Activated CD8-positive, alpha-beta memory T cell treated with anti-CD3 and anti-CD28 coated beads, Interleukin-2, amount 50 U/mL, for 4 hours (primary cell): ENCODE data around the gene KRT8.
A peak's percentile ranks its signal among the peaks of the same experiment; 100 is the strongest.
"Not testable (repeated sequence)": the region's sequence is repeated elsewhere in the genome, so short reads cannot be mapped to it uniquely, and the experiment has no call there.

Experiments
- DNase-seq: peaks from one replicate; pipeline ENCODE4 v3.0.0-alpha.2; 2020

Gene KRT8

DNA sequence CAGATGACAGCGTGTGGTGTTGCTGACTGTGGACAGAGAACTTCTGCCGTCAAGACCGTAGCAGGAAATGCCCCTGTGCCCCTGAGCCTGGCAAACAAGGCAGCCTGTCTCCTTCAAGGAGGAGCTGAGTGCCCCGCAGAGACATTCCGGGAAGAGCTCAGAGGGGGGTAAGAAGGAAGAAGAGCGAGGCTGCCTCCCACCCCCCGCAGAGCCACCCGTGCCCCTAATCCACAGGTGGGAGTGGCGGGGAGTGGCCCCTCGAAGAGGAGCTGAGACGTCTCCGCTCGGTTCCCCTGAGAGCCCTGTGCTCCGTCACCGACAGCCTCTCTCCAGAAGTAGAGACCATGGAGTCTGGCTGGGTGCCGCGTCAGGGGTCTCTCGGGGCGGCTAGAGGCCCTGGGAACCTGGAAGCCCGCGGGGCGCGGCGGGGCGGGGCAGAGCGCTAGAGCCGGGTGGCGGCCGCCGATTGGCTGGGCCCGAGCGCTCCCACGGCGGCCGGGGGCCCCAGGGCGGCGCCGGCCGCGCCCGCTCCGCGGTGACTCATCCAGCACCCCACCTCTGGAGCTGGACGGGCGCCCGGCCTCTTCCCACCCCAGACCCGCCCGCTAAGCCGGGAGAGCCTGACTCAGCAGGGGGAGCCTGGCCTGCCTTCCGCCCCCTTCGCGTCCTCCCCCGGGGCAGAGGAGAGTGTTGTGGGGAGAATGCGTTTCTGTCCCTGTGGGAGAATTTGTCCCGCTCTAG lies 30.9 kb downstream of the KRT8 start:
- DNase-seq = peak; percentile 51

DNA sequence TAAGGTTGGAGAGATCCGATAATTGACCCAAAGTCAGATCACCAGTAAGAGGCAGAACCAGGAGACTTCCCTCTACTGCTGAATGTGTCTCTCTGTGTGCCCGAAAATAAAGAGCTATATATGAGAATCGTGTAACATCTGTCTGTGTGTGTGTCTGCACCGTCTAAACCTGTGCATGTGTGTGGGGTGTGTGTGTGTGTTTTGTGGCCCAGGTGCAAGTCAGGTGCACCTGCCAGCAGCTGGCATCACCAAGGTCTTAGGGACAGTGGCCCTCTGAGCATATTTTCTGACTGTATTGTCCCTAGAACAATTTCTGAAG lies 31.4 kb downstream of the KRT8 start:
- no peak for DNase-seq

DNA sequence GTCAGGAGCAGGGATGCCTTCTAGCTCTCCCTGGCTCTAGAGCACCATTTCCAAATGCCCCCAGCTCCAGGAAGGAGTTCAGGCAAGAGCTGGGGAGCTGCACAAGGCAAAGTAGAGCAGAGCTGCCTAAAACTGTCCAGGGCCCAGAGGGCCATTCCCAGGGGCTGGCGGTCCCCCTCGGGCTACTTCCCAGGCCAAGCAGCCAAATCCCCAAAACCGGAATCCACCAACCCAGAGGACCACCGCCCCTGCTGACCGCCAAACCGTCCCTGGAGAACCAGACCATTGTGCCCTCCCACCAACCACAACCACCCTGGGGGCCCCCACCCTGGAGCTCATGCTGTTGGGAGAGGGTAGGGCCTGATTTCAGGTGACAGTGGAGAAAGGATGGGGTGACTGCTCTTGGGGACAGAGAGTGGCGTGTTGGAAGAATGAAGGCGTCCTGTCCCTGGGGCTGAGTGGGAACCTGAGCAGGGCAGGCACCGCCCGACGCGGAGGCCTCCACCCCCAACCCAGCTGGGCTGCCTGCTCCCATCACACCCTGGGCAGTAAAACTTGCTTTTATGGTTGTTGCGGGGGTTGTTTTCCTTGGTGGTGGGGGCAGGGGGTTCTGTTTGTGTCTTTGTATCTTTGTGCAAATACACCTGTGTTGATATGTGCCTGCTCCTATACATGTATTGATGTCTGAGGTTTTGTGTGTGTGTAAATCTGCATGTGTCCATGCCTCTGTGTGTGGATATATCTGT lies 32.1 kb downstream of the KRT8 start:
- no peak for DNase-seq

DNA sequence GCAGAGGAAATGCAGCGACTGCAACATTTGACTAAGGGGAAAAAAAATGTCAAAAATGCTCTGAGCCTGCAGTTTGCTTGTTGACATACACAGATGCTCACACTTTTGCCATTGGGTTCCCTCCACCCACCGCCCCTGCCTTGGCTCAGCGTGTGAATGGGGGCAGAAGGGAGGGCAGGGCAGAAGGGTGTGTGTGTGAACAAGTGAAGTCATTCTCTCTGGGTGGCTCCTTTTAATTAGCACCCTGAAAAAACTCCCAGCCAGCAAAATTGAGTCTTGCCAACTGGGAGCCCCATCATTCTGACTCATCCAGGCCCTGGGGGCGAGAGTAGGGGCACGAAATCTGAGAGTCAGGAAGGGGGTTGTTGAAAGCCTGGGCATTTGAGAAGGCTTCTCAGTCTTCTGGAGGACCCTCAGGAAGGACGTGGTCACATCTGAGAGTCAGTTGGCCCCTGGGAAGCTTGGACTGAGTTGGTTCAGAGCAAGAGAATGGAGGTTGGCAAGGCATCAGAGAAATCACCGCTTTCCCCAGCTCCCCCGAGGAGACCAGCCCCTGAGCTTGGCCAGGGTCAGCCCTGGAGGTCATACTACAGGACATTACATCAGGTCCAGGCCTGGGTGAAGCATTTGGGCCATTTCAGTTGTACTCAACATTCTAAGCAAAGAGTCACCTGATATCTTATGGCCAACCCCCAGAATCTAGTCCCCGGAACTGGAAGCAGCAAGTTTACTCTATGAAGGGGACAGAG lies 33.4 kb downstream of the KRT8 start:
- DNase-seq = no peak

DNA sequence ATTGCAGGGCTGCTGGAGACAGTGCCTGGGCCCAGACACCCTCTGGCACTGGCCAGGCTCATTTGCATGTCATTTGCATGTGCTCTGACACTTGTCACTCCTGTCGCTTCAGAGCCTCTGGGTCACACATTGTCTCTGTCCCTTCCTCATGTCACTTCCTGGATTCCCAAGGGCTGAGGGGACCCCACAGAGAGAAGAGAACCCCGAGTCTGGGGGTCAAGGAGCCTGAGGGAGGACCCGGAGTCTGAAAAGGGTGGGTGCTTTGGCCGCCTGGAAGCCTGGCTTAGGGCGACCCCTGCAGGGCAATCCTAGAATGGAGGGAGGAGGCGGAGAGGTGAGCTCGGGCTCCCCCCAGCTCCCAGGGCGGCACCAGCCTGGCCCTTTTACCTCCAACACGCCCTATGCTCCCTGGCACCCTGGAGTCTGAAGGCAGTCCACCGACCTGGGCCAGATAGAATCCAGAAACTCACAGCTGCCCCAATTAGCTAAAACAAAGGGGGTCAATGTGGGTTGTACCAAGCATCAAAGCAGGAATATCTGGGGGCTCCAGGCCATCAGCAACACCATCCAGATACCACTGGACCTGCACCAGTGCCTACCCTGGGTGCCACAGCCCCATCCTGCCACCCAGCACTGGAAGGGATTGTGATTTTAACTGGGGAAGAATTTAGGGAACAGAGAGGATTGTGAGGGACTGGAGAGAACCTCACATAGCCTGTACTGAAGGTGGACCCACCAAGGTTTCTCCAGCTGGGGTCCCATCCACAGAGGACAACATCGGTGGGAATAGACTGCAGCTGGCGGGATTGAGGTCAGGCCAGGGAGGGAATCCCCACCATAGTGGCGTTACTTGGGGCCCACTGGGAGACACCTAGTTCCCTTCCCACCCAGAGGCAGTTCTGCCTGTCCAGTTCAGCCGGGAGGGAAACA lies 34.2 kb downstream of the KRT8 start:
- DNase-seq = peak; percentile 85

DNA sequence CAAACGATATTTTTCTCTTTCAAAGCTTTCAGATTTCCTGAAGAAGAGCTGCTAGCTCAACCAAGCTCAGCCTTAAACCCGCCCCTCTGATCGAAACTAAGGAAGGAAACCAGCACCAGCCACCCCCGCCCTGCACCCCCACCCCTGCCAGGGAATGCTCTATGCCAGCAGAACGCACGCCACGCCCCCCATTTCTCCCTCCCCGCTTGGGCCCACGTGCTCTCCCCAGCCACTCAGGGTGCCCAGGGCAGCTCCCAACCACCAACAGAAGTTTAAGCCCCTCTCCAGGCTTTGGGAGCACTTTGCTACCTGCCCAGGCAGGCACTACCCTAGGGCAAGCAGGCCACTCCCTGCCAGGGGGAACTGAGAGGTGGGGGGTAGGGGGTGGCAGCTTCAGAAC lies 37.2 kb downstream of the KRT8 start:
- peak; percentile 59 for DNase-seq

DNA sequence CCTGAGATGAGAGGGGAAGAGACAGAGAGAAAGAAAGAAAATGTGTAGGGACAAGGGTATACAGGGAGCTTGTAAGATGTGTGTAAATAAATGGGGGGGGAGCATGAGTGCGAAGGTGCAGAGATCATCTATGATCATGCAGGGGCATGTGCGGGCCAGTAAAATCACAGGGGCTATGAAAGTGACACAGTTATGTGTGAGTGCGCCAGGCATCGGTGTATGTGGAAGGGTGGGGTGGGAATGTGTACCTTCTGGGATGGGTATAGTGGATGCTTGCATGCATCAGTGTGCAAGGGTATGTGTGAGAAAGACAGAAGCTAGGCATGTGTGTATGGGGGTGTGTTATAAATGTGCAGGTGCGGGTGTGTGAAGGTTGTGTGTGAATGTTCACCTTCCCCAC lies 37.7 kb downstream of the KRT8 start:
- DNase-seq = no peak

DNA sequence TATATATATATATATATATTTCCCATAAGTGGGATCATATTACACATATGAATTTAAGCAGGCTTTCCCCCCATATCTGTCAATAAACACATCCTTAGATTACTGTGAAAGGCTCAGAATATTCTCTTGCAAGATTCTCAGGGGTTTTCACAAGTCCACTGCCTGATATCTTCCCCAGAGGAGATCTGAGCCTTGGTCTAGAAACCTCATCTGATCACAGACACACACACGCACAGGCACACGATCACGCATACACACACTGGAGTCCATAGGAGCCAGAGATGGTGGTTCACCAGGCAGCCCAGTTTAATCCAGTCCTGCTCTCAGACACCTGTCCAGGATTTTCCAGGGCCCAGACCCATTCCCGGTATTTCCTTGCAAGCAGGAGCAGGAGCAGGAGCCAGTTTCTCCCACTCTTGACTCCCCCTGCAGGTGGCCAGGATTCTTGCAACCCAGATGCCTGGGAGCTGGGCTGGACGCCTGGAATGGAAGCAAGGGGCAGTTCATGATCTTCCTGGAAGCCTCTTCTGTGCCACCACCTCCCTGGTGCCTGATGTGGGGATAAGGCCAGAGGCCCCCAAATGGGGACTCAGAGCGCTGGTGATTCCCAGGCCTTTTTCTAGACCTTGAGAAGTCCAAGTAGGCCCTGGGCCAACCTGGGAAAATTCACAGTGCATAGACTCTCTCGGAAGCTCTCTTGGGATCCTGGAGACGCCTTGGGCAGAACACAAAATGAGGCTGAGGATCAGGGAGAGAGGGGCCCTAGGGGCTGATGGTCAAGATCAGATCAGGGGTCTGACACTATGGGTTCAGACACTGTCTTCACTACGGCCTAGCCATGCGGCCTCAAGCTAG lies 39.6 kb downstream of the KRT8 start:
- no peak for DNase-seq

DNA sequence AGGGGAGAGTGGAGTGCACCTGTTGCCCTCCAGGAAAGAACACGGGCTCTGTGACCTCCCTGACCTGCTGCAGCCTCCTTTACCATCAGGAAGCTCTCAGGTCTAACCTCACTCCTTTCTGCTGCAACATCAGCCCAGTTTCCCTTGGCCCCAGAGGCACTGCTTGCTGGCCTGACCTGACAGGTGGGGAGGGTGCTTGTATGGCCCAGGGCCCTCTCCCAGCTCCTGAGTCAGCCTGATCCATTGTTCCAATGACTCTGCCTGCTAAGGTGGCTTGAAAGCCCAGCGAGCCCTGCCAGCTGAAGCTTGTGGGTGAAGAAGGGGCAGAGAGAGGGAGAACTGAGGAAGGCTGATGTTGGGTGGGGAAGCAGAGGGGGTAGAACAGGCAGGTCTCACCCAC lies 42.9 kb downstream of the KRT8 start:
- DNase-seq = no peak

DNA sequence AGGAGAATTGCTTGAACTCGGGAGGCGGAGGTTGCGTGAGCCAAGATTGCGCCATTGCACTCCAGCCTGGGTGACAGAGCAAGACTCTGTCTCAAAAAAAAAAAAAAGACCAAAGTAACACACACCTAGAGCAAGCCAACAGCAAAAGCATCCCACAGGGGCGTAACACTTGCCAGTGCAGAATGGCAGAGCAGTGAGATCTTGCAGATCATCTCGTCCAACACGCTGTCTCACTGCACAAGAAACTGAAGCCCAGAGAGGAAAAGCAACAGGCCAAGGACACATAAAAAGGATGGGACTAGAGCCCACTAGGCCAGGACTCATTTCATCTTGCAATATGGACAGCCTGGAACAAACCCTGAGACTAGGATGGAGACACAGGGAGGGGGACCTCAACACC lies 43.4 kb downstream of the KRT8 start:
- DNase-seq = no peak

DNA sequence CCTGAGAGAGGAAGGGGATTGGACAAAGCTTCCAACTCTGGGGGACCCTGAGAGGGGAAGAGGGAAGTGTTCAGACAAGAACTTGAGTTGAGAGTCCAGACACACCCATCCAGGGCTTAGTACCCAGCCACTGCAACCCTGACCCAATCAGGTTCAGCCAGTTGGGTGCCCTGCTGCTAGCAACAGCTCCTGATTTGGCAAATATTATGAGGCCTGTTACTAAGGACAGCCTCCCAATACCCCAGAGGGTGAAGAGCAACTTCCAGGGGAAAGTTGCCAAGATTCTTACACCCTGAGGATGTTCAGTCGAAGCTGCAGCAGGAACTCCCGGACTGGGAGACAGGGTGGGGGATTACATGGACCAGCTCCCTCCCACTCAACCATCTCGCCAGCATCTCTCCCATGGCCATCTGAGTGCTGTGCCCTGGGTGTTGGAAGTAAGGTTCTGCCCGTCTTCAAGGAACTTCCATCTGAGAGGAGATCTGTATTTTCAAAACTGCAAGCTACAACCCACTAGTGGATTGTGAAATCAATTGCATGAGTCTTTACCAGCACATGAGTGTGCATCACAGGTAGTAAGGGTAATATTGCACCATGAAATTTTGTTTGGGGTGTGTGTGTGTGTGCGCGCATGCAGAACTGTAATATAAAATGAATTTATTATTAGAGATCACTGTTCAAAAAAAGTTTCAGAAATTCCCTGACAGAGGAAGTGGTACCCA lies 44.6 kb downstream of the KRT8 start:
- DNase-seq = no peak

DNA sequence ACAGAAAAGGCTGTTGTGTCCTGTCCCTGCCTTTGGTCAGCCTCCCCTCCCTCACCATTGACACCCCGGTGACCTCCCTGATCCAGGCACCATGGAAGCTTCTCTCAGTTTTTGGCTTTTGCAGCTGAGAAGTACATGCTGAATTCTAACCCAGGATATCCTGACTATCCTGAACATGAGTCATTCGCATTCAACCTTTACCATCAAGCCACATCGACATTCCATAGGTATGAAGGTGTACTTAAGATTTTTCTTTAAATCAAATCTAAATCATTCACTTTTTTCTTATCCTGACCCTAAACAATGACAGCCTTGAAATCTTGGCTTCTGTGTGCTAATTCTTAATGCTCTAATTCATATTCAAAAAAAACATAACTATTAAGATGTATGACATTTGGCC lies 47.4 kb downstream of the KRT8 start:
- no peak for DNase-seq

DNA sequence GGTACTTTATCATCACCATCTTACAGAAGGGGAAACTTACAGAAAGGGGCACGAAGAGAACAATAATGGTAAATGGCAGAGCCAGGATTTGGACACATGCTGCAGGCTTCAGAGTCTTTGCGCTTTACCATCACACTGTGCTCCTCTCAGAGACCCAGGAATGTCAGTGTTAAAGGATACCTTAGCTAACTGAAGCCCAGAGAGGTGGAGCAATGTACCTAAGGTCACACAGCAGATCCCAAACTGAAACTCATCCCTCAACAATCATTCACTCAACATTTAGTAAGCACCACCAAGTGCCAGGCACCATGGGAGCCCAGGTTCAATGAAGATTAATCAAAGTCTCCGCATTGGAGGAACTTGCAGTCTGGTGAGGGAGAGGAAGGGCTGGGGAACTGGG lies 48.1 kb downstream of the KRT8 start:
- no peak for DNase-seq

DNA sequence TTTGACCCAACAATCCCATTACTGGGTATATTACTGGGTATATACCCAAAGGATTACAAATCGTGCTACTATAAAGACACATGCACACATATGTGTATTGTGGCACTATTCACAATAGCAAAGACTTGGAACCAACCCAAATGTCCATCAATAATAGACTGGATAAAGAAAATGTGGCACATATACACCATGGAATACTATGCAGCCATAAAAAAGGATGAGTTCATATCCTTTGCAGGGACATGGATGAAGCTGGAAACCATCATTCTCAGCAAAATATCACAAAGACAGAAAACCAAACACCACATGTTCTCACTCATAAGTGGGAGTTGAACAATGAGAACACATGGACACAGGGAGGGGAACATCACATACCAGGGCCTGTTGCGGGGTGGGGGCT lies 48.8 kb downstream of the KRT8 start:
- not testable (repeated sequence) for DNase-seq

DNA sequence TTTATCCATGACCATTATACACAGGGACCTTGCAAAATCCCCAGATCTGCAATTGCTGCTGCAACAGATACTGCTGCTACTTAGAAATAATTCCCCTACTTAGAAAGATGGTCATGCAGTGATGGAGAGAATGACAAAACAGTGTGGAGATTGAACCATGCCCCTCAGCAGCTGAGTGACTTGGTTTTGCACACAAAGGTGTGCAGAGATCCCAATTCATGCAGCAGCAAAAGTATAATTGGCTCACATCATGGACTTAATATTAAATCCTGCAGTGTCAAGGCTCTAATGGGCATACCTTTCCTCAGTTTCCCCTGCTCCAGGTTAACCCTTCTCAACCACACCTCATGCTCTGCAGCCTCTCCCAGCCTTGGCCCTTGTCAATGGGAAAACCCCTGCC lies 53.1 kb downstream of the KRT8 start:
- DNase-seq = no peak

DNA sequence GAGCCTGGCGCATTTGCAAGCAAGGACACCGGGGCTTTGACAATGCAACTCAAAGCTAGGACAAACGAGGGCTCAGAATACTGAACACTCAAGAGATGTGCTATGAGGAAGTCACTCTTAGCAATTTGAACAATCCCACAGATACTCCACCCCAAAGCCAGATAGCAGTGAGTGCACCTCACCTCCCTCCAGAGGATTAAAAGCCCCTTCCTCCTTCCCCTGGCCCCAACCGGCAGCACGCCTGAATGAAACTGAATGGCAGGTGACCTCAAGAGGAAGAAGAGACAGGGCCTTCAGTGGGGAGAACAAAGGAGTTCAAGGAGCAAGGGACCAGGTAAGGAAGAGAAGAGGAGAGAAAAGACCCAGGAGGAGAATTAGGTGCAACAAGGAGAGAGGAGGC lies 54.2 kb downstream of the KRT8 start:
- DNase-seq = no peak

DNA sequence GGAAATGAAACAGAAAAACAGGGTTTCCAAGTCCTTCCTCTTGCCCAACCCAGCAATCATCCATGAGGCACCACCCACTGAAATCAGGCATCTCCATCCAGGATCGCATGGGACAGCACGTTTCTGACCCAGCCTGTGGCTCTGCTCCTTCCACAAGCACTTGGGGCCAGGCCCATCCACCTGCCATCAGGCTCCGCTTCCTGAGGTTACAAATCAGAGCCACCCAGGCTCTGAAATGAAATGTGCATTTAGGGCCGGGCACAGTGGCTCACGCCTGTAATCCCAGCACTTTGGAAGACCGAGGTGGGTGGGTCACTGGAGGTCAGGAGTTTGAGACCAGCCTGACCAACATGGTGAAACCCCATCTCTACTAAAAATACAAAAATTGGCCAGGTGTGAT lies 55.4 kb downstream of the KRT8 start:
- DNase-seq = no peak

DNA sequence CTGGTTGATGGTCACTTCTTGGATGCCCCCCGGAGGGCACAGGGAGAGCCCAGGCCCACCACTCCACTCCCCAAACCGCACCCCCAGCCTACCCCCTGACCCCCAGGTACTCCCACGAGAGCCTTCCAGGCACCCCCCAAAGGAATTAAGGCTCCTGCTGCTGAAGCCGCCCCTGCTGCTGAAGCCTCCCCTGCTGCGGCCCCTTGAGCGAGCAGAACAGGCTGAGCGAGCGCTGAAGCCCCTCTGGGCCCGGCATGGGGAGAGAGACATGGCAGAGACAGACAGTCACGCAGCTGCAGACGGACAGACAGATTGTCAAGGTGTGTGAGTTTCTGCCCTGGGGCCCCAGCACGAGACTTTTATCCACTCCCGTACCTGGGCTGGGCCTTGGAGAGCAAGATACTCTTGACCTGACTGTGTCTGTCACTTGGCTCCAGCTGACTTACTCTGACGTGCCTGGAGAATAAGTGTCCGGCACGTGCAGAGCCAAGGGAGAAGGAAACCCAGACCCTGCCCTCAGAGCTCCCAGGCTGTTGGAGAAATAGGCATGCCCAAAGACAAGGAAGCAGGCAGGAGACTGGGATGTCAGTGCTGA lies 56.1 kb downstream of the KRT8 start, which contains the start of gene KRT78:
TSS of gene KRT78 (minus strand) at position 334 of the 595 bp plus-strand sequence. CDS start at position 270, 64 bp downstream.
- no peak for DNase-seq

DNA sequence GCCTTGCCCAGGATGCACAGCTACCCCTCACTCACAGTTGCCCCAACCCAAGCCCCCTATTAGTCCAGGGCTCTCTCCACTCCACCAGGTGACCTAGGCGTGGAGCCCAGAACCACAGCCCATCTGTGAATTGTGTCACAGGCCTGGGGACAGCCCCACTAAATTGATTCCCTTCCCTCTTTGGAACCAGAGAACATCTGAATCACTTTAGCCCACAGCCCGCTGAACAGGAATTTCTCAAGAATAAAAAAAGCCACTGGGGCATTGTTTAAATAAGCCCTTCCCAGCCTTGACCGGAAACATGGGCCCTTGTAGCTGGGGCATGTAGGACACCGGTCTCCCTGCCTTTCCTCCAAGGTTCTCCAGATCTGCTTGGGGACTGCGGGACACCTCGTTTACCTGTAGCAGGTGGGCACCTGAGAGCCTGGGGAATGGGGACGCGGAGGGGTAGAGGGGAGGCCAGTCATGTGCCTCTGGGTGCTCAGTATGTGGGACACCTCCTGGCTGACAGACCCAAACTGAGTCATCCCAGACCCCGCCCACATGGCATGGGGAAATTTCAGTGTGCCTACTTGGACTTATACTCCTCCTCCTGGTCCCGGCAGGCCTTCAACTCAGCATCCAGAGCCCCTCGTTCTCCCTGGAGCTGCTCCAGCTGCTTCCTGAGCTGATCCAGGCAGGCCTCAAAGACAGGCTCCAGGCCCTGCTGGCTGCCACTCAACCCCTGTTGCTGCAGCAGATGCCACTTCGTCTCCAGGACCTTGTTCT lies 57.4 kb downstream of the KRT8 start:
- no peak for DNase-seq
